Chondrocyte (in vitro differentiated cells): Measurements from ENCODE around the gene ZNF710. TPM values are rescaled to one million over a fixed set of nuclear protein-coding genes. Genes with fewer than 3 reads are reported as not detected.

Experiments
- DNase-seq: peaks from one replicate; pipeline ENCODE4 v3.0.0; 2021; ENCODE audit warnings: mixed read lengths, low spot score
- H3K27ac Mint-ChIP-seq: one replicate; pipeline ENCODE4 v1.8.0; 2021; ENCODE audit warnings: mild to moderate bottlenecking, moderate library complexity, mixed read lengths; ENCODE audit not compliant: unreplicated experiment
- H3K27me3 Mint-ChIP-seq: 2 replicates; pipeline ENCODE4 v1.8.0; 2021; ENCODE audit warnings: low read depth, mixed read lengths
- H3K36me3 Mint-ChIP-seq: 2 replicates; pipeline ENCODE4 v1.8.0; 2021; ENCODE audit warnings: low read depth, mixed read lengths
- H3K4me1 Mint-ChIP-seq: 2 replicates; pipeline ENCODE4 v1.8.0; 2021; ENCODE audit warnings: low read depth, mild to moderate bottlenecking, mixed read lengths
- H3K4me3 Mint-ChIP-seq: one replicate; pipeline ENCODE4 v1.8.0; 2021; ENCODE audit warnings: mild to moderate bottlenecking, moderate library complexity, mixed read lengths; ENCODE audit not compliant: unreplicated experiment
- H3K9me3 Mint-ChIP-seq: 2 replicates; pipeline ENCODE4 v1.8.0; 2021; ENCODE audit warnings: low read depth, mixed read lengths
- CTCF ChIP-seq: fragments of 200-600 bp; sonication (generic); IDR thresholded peaks from 2 replicates; pipeline ENCODE4 v1.5.0; 2021; ENCODE audit warnings: antibody characterized with exemption, mild to moderate bottlenecking, moderate library complexity
- total RNA-seq: library from RNA; stranded (reverse); gene quantifications from 3 replicates; pipeline ENCODE4 v1.2.1, GENCODE V29; 2021

Gene ZNF710
- total RNA-seq, 1 donor from 2014 or later: 12.9 TPM

- no peak for DNase-seq
- no peaks in the 10 kb centered on the region for H3K9me3 Mint-ChIP-seq
- H3K27ac Mint-ChIP-seq: peak overlapping the region; percentile 45
- peaks cover 7% of the 10 kb centered on the region for H3K4me1 Mint-ChIP-seq
- no peaks in the 10 kb centered on the region for H3K27me3 Mint-ChIP-seq
- peaks cover 3% of the 10 kb centered on the region for H3K36me3 Mint-ChIP-seq
- no peak overlapping the region for H3K4me3 Mint-ChIP-seq
- TF ChIP-seq CTCF: no peak
These were observed 75.6 kb downstream of the ZNF710 start for GRCh38 chr15:90076716-90077115.

- H3K9me3 Mint-ChIP-seq: no peaks in the 10 kb centered on the region
- H3K27me3 Mint-ChIP-seq: no peaks in the 10 kb centered on the region
- TF ChIP-seq CTCF: no peak
- no peak overlapping the region for H3K4me3 Mint-ChIP-seq
- no peak for DNase-seq
- peaks cover 12% of the 10 kb centered on the region for H3K4me1 Mint-ChIP-seq
- peaks cover 7% of the 10 kb centered on the region for H3K36me3 Mint-ChIP-seq
- no peak overlapping the region for H3K27ac Mint-ChIP-seq
These were observed 77.8 kb downstream of the ZNF710 start for GRCh38 chr15:90078965-90079364.

- no peaks in the 10 kb centered on the region for H3K9me3 Mint-ChIP-seq
- peaks cover 8% of the 10 kb centered on the region for H3K36me3 Mint-ChIP-seq
- H3K27ac Mint-ChIP-seq: peak overlapping the region; percentile 70
- peaks cover 12% of the 10 kb centered on the region for H3K4me1 Mint-ChIP-seq
- H3K27me3 Mint-ChIP-seq: no peaks in the 10 kb centered on the region
- DNase-seq: no peak
- H3K4me3 Mint-ChIP-seq: no peak overlapping the region
- no peak for TF ChIP-seq CTCF
These were observed 78.7 kb downstream of the ZNF710 start for GRCh38 chr15:90079619-90080457.

GRCh38 chr15:90080458-90080755 lies 79.3 kb downstream of the ZNF710 start:
- H3K36me3 Mint-ChIP-seq: peaks cover 9% of the 10 kb centered on the region
- DNase-seq: no peak
- H3K4me3 Mint-ChIP-seq: no peak overlapping the region
- no peak for TF ChIP-seq CTCF
- no peak overlapping the region for H3K27ac Mint-ChIP-seq
- H3K9me3 Mint-ChIP-seq: no peaks in the 10 kb centered on the region
- no peaks in the 10 kb centered on the region for H3K27me3 Mint-ChIP-seq
- peaks cover 12% of the 10 kb centered on the region for H3K4me1 Mint-ChIP-seq

GRCh38 chr15:90080818-90081393 lies 79.8 kb downstream of the ZNF710 start:
- Mint-ChIP-seq H3K4me1 (peaks cover 12% of the 10 kb centered on the region), H3K9me3 (no peaks in the 10 kb centered on the region), H3K27me3 (no peaks in the 10 kb centered on the region), H3K36me3 (peaks cover 10% of the 10 kb centered on the region), H3K4me3 (no peak overlapping the region), H3K27ac (no peak overlapping the region)
- no peak for TF ChIP-seq CTCF
- DNase-seq: no peak
